Smooth muscle cell (in vitro differentiated cells): ENCODE measurements around the gene RAB31. TPM values are rescaled to one million over a fixed set of nuclear protein-coding genes. Genes with fewer than 3 reads are reported as not detected.

Source experiments
- DNase-seq: peaks from one replicate; lab custom pipeline; 2025; ENCODE audit not compliant: unreplicated experiment; lab: John Stamatoyannopoulos, UW
- H2AFZ ChIP-seq: fragments of 200-600 bp; sonication (generic); 2 replicates; pipeline ENCODE4 v1.6.0; 2016; ENCODE audit warnings: antibody characterized with exemption, low read depth, mild to moderate bottlenecking
- H3F3A ChIP-seq: fragments of 200-600 bp; sonication (generic); 2 replicates; pipeline ENCODE4 v1.6.0; 2017; ENCODE audit warnings: antibody characterized with exemption, low read depth
- H3K27ac ChIP-seq: fragments of 200-600 bp; sonication (generic); 2 replicates; pipeline ENCODE4 v1.5.1; 2016; ENCODE audit warnings: low read depth, mild to moderate bottlenecking
- H3K27me3 ChIP-seq: fragments of 200-600 bp; sonication (generic); 2 replicates; pipeline ENCODE4 v1.6.1; 2016; ENCODE audit warnings: low read depth, mild to moderate bottlenecking
- H3K36me3 ChIP-seq: fragments of 200-600 bp; sonication (generic); 2 replicates; pipeline ENCODE4 v1.5.1; 2016; ENCODE audit warnings: low read depth
- H3K4me1 ChIP-seq: fragments of 200-600 bp; sonication (generic); 2 replicates; pipeline ENCODE4 v1.5.1; 2016; ENCODE audit warnings: low read depth
- H3K4me2 ChIP-seq: fragments of 200-600 bp; sonication (generic); 2 replicates; pipeline ENCODE4 v1.6.0; 2016; ENCODE audit warnings: mild to moderate bottlenecking
- H3K4me3 ChIP-seq: fragments of 200-600 bp; sonication (generic); 2 replicates; pipeline ENCODE4 v1.5.1; 2016; ENCODE audit warnings: mild to moderate bottlenecking
- H3K79me2 ChIP-seq: fragments of 200-600 bp; sonication (generic); 2 replicates; pipeline ENCODE4 v1.6.0; 2016; ENCODE audit warnings: low read depth, mild to moderate bottlenecking
- H3K9ac ChIP-seq: fragments of 200-600 bp; sonication (generic); 2 replicates; pipeline ENCODE4 v1.6.0; 2016; ENCODE audit warnings: low read depth
- H3K9me3 ChIP-seq: fragments of 200-600 bp; sonication (generic); replicated peaks from 2 replicates; pipeline ENCODE4 v1.5.1; 2016; ENCODE audit warnings: low read depth
- H4K20me1 ChIP-seq: fragments of 200-600 bp; sonication (generic); 2 replicates; pipeline ENCODE4 v1.6.0; 2016; ENCODE audit warnings: low read depth
- WGBS: methylation state at CpG from one replicate; pipeline ENCODE4 v1.1.7; 2016; ENCODE audit warnings: low lambda C conversion rate; 5-methylcytosine and 5-hydroxymethylcytosine counted together
- polyA plus RNA-seq: library from polyadenylated mRNA; unstranded; fragments of >200 nt; fragmentation: Nextera tagmentation; extraction: Ambion mirVana; gene quantifications from 2 replicates; pipeline ENCODE4 v1.2.1, GENCODE V29; 2016
- total RNA-seq: library from RNA; depleted of rRNA; stranded (reverse); fragments of >200 nt; gene quantifications from 2 replicates; pipeline ENCODE4 v1.2.3, GENCODE V29; 2014
- TF ChIP-seq, protein P1 (sequence below): fragments of 200-600 bp; sonication (generic); IDR thresholded peaks from 2 replicates; pipeline ENCODE4 v1.5.1; 2017; ENCODE audit warnings: borderline replicate concordance, mild to moderate bottlenecking, antibody characterized with exemption; ENCODE audit not compliant: insufficient read depth, poor library complexity, severe bottlenecking

Gene RAB31
- total and polyA plus RNA-seq, 2 experiments from 2014 or later, result 116 to 414 TPM

DNA sequence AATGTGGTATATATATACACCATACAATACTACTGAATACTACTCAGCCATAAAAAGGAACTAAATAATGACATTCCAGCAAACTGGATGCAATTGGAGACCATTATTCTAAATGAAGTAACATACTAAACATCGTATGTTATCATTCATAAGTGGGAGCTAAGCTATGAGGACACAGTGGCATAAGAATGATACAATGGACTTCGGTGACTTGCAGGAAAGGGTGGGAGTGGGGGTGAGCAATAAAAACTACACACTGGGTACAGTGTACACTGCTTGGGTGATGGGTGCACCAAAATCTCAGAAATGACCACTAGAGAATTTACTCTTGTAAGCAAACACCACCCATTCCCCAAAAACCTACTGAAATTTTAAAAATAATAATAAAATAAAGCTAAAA lies 87.9 kb downstream of the RAB31 start:
- Histone ChIP-seq H3K9me3 (no peaks in the 10 kb centered on the region), H3K27ac (no peak overlapping the region), H3K4me1 (no peaks in the 10 kb centered on the region), H4K20me1 (peaks cover 25% of the 10 kb centered on the region), H3K9ac (no peak overlapping the region), H3K36me3 (peaks cover 8% of the 10 kb centered on the region), H3K4me3 (no peak overlapping the region), H3F3A (peaks cover 17% of the 10 kb centered on the region), H2AFZ (no peak overlapping the region), H3K4me2 (no peak overlapping the region), H3K27me3 (no peaks in the 10 kb centered on the region), H3K79me2 (peaks cover 50% of the 10 kb centered on the region)
- no peak for DNase-seq
- TF ChIP-seq, protein P1, sequence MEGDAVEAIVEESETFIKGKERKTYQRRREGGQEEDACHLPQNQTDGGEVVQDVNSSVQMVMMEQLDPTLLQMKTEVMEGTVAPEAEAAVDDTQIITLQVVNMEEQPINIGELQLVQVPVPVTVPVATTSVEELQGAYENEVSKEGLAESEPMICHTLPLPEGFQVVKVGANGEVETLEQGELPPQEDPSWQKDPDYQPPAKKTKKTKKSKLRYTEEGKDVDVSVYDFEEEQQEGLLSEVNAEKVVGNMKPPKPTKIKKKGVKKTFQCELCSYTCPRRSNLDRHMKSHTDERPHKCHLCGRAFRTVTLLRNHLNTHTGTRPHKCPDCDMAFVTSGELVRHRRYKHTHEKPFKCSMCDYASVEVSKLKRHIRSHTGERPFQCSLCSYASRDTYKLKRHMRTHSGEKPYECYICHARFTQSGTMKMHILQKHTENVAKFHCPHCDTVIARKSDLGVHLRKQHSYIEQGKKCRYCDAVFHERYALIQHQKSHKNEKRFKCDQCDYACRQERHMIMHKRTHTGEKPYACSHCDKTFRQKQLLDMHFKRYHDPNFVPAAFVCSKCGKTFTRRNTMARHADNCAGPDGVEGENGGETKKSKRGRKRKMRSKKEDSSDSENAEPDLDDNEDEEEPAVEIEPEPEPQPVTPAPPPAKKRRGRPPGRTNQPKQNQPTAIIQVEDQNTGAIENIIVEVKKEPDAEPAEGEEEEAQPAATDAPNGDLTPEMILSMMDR, result no peak
- WGBS, result 95% methylated on average over 2 of the region's 2 CpGs

DNA sequence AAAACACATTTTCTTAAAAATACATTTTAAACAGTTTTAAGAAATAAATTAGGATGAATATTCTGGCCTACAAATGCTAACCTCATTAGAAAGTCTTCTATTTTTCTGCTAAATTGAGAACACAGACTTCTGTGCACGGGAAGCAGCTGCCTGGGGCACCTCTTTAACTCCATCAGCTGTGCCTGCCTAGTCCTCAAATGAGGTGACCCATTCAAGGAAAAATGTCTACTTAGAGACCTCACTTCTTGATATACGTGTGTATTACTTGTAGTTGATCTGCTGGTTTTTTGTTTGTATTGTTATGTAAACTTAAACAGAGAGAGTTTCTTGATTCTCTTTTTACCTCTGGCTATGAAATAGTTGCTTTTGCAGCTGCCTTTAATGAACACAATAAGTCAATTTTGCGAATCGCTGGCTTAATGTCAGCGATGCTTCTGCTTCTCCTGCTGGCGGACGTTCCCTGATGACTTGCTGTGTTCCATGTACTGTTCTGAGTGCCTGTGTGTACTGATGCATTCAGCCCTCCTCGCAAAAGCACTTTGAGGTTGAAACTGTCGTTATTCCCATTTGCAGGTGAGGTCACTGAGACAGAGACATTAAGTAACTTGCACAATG lies 88.9 kb downstream of the RAB31 start:
- DNase-seq, result no peak
- no peaks in the 10 kb centered on the region for H3K27me3 ChIP-seq
- H2AFZ ChIP-seq, result no peak overlapping the region
- WGBS, result 87% methylated on average over 9 of the region's 9 CpGs
- H3K4me1 ChIP-seq, result no peaks in the 10 kb centered on the region
- no peak overlapping the region for H3K4me2 ChIP-seq
- H3K4me3 ChIP-seq, result no peak overlapping the region
- peaks cover 27% of the 10 kb centered on the region for H4K20me1 ChIP-seq
- peaks cover 8% of the 10 kb centered on the region for H3K36me3 ChIP-seq
- H3F3A ChIP-seq, result peaks cover 17% of the 10 kb centered on the region
- no peak overlapping the region for H3K9ac ChIP-seq
- no peaks in the 10 kb centered on the region for H3K9me3 ChIP-seq
- H3K27ac ChIP-seq, result peak overlapping the region; percentile 4
- H3K79me2 ChIP-seq, result peaks cover 51% of the 10 kb centered on the region
- TF ChIP-seq, protein P1, result no peak

DNA sequence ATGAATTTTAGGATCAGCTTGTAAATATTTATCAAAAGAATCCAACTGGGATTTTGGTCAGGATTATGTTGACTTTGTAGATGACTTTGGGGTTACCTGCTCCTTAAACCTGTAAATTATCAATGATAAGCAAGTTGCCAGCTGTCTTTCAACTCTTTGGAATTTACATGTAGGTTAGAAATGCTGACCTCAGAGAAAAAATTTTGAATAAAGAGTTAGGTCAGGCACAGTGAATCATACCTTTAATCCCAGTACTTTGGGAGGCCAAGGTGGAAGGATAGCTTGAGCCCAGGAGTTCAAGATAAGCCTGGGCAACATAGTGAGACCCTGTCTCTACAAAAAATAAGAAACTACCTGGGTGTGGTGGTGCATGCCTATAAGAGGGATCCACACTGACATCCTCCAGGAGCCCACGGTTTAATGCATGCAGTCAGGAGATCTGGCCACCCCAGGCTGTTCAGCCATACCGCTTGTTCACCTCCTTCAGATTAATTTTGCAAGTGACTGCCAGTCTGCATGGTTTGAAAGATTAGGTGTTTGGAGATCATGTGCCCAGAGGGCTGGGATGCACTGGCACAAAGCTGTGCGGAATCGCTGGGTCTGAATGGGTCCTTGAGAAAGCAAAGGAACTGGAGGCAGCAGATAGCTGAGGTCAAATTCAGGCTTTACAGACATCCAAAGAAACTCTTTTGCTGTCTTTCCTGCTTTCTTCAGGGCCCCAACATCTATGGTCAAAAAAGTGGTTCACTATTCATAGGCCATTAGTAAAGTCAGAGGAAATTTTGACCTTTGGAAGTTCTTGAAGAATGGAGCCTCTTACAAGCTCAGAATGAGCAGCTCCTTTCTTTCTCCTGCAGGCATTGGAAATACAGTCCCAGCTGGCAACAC lies 94.3 kb downstream of the RAB31 start:
- H3F3A ChIP-seq, result peaks cover 10% of the 10 kb centered on the region
- H3K4me3 ChIP-seq, result no peak overlapping the region
- no peak for DNase-seq
- H3K27ac ChIP-seq, result peak overlapping the region; percentile 35
- peaks cover 21% of the 10 kb centered on the region for H3K4me1 ChIP-seq
- H3K4me2 ChIP-seq, result peak overlapping the region; percentile 20
- no peak overlapping the region for H3K9ac ChIP-seq
- no peaks in the 10 kb centered on the region for H3K36me3 ChIP-seq
- WGBS, result 98% methylated on average over 4 of the region's 4 CpGs
- no peaks in the 10 kb centered on the region for H3K27me3 ChIP-seq
- TF ChIP-seq, protein P1, result no peak
- peaks cover 67% of the 10 kb centered on the region for H4K20me1 ChIP-seq
- no peak overlapping the region for H2AFZ ChIP-seq
- no peaks in the 10 kb centered on the region for H3K9me3 ChIP-seq
- peaks cover 50% of the 10 kb centered on the region for H3K79me2 ChIP-seq
